ENCODE measurements around the gene C17orf114.

C17orf114 gene

GRCh38 chr17:4822835-4823234, 20.7 kb upstream of the C17orf114 start:
- 90% methylated on average over 3 of the region's 3 CpGs for WGBS
- TF ChIP-seq, protein P1, sequence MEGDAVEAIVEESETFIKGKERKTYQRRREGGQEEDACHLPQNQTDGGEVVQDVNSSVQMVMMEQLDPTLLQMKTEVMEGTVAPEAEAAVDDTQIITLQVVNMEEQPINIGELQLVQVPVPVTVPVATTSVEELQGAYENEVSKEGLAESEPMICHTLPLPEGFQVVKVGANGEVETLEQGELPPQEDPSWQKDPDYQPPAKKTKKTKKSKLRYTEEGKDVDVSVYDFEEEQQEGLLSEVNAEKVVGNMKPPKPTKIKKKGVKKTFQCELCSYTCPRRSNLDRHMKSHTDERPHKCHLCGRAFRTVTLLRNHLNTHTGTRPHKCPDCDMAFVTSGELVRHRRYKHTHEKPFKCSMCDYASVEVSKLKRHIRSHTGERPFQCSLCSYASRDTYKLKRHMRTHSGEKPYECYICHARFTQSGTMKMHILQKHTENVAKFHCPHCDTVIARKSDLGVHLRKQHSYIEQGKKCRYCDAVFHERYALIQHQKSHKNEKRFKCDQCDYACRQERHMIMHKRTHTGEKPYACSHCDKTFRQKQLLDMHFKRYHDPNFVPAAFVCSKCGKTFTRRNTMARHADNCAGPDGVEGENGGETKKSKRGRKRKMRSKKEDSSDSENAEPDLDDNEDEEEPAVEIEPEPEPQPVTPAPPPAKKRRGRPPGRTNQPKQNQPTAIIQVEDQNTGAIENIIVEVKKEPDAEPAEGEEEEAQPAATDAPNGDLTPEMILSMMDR (IDR thresholded peaks at IDR 0.05) = no peak
- TF ChIP-seq POLR2AphosphoS5 (IDR thresholded peaks at IDR 0.05) = no peak
- no peak for TF ChIP-seq EP300 (IDR thresholded peaks at IDR 0.05)
- no peak for TF ChIP-seq POLR2A (IDR thresholded peaks at IDR 0.05)
- H3K4me3 ChIP-seq = no peak overlapping the region
- H3K4me1 ChIP-seq = no peaks in the 10 kb centered on the region
- H3K27ac ChIP-seq = no peak overlapping the region
- no peaks in the 10 kb centered on the region for H3K9me3 ChIP-seq
- no peaks in the 10 kb centered on the region for H3K27me3 ChIP-seq
- H3K36me3 ChIP-seq = peaks cover 49% of the 10 kb centered on the region
- DNase-seq (ENCODE audit: low spot score in 2 of 2) = no peak

- H3K27me3 ChIP-seq = no peaks in the 10 kb centered on the region
- WGBS = 83% methylated on average over 12 of the region's 12 CpGs
- peaks cover 76% of the 10 kb centered on the region for H3K36me3 ChIP-seq
Observed at GRCh38 chr17:4818276-4818675, 16.1 kb upstream of the C17orf114 start.

DNA sequence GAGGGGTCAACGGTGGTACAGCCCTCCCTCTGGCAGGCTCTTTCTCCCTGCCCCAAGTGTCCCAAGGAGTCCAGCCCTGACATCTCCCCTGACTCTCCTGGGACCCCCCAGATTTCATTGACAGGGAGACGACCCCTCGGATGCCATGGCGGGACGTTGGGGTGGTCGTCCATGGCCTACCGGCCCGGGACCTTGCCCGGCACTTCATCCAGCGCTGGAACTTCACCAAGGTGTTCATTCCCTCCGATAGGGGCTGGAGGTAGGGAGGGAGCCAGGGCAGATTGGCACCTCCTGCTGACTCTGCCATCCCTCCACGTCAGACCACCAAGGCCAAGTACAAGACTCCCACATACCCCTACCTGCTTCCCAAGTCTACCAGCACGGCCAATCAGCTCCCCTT, 14.7 kb upstream of the C17orf114 start:
- DNase-seq (ENCODE audit: low spot score in 2 of 2) = no peak
- WGBS = 90% methylated on average over 5 of the region's 13 CpGs
- no peak overlapping the region for H3K4me3 ChIP-seq
- H3K9me3 ChIP-seq = no peaks in the 10 kb centered on the region
- H3K36me3 ChIP-seq = peaks cover 61% of the 10 kb centered on the region
- no peak overlapping the region for H3K27ac ChIP-seq
- H3K27me3 ChIP-seq = no peaks in the 10 kb centered on the region
- H3K4me1 ChIP-seq = no peaks in the 10 kb centered on the region
- TF ChIP-seq POLR2AphosphoS5 (IDR thresholded peaks at IDR 0.05) = no peak
- no peak for TF ChIP-seq POLR2A (IDR thresholded peaks at IDR 0.05)
- TF ChIP-seq, protein P1 (IDR thresholded peaks at IDR 0.05) = no peak
- no peak for TF ChIP-seq EP300 (IDR thresholded peaks at IDR 0.05)

More at GRCh38 chr17:4818276-4818675, 16.1 kb upstream of the C17orf114 start:
- Histone ChIP-seq H3K27ac (no peak overlapping the region), H3K4me1 (no peaks in the 10 kb centered on the region), H3K4me3 (no peak overlapping the region), H3K9me3 (no peaks in the 10 kb centered on the region)
- TF ChIP-seq POLR2A (IDR thresholded peaks at IDR 0.05) = no peak
- TF ChIP-seq EP300 (IDR thresholded peaks at IDR 0.05) = no peak
- no peak for TF ChIP-seq POLR2AphosphoS5 (IDR thresholded peaks at IDR 0.05)
- TF ChIP-seq, protein P1 (IDR thresholded peaks at IDR 0.05) = no peak
- DNase-seq (ENCODE audit: low spot score in 2 of 2) = no peak

DNA sequence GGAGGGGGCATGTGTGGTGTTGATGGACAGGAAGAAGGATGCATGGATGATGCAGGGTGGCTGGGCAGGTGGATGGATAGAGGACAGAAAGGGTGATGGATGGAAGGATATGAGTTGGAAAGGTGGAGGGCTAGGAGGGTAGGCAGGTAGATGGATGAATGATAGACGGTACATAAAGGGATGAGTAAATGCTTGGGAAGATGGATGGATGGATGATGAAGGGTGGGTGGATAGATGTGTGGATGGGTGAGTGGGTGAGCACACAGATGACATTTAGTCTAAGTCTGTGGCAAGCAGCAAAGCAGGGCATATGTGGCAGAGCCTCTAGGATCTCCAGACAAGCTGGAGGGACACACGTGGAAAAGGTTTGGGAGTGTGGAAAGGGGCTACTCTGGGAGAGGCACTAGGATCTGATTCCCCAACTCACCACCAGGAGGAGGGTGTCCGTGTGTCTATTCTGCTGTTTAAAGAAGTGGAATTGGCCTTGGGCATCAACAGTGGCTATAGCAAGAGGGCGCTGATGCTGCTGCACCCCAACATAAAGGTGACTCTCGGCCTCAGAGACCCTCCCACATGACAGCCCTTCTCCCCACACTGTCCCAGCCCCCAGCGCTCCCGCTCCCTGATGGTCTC, 13.0 kb upstream of the C17orf114 start:
- no peak for DNase-seq (ENCODE audit: low spot score in 2 of 2)
- peaks cover 54% of the 10 kb centered on the region for H3K36me3 ChIP-seq
- TF ChIP-seq POLR2A (IDR thresholded peaks at IDR 0.05) = no peak
- TF ChIP-seq EP300 (IDR thresholded peaks at IDR 0.05) = no peak
- TF ChIP-seq POLR2AphosphoS5 (IDR thresholded peaks at IDR 0.05) = no peak
- TF ChIP-seq, protein P1 (IDR thresholded peaks at IDR 0.05) = no peak
- H3K4me3 ChIP-seq = no peak overlapping the region
- no peaks in the 10 kb centered on the region for H3K4me1 ChIP-seq
- H3K27ac ChIP-seq = no peak overlapping the region
- no peaks in the 10 kb centered on the region for H3K9me3 ChIP-seq
- H3K27me3 ChIP-seq = no peaks in the 10 kb centered on the region
- WGBS = 90% methylated on average over 7 of the region's 7 CpGs

DNA sequence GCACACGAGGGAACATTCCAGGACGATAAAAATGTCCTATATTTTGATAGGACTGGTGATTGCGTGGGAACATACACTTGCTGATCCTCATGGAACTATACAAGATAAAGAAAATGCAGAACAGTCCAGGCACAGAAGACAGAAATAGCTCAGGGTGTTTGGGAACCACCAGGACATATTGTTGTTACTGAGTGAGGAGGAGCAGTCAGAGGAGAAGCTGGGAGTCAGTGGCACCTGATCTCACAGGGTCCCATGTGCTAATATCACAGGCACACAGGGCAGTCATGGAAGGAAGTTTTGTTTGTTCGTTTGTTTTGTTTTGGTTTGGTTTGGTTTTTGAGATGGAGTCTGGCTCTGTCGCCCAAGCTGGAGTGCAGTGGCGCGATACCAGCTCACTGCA, 10.6 kb upstream of the C17orf114 start:
- 81% methylated on average over 7 of the region's 7 CpGs for WGBS
- Histone ChIP-seq H3K27me3 (no peaks in the 10 kb centered on the region), H3K36me3 (peaks cover 46% of the 10 kb centered on the region), H3K4me1 (peaks cover 16% of the 10 kb centered on the region), H3K4me3 (no peak overlapping the region), H3K27ac (no peak overlapping the region), H3K9me3 (no peaks in the 10 kb centered on the region)
- TF ChIP-seq POLR2AphosphoS5 (IDR thresholded peaks at IDR 0.05) (no peak), EP300 (IDR thresholded peaks at IDR 0.05) (no peak), POLR2A (IDR thresholded peaks at IDR 0.05) (no peak)
- TF ChIP-seq, protein P1 (IDR thresholded peaks at IDR 0.05) = no peak
- no peak for DNase-seq (ENCODE audit: low spot score in 2 of 2)

Measured in suprapubic skin (tissue), 4 donors.